Activated T-helper 2 cell treated with anti-CD3 and anti-CD28 coated beads, Interferon-gamma antibody, Interleukin-2, Interleukin-4, amounts not matched to agents 10 μg/mL and 5 μg/mL and 100 μg/mL, durations not matched to agents 14 hours and 24 hours and 36 hours (primary cell): ENCODE measurements around the gene KIRREL2. TPM values are rescaled to one million over a fixed set of nuclear protein-coding genes. Genes with fewer than 3 reads are reported as not detected.

Experiments
- DNase-seq: peaks from one replicate; pipeline ENCODE4 v3.0.0; 2021; ENCODE audit warnings: low spot score
- H3K27ac Mint-ChIP-seq: one replicate; pipeline ENCODE4 v1.8.0; 2021; ENCODE audit warnings: mixed read lengths
- H3K27me3 Mint-ChIP-seq: one replicate; pipeline ENCODE4 v1.8.0; 2021; ENCODE audit warnings: low read depth, mixed read lengths
- H3K36me3 Mint-ChIP-seq: one replicate; pipeline ENCODE4 v1.8.0; 2021; ENCODE audit warnings: low read depth, mixed read lengths
- H3K4me1 Mint-ChIP-seq: one replicate; pipeline ENCODE4 v1.8.0; 2021; ENCODE audit warnings: low read depth, mixed read lengths
- H3K4me3 Mint-ChIP-seq: one replicate; pipeline ENCODE4 v1.8.0; 2021; ENCODE audit warnings: low read depth, mild to moderate bottlenecking, moderate library complexity, mixed read lengths
- H3K9me3 Mint-ChIP-seq: one replicate; pipeline ENCODE4 v1.8.0; 2021; ENCODE audit warnings: mixed read lengths
- intact Hi-C: fragments of 100-400 bp; cut with micrococcal nuclease; formaldehyde crosslinking; loops from one replicate; pipeline ENCODE4 v1.15.1; 2023
- total RNA-seq: library from RNA; stranded (reverse); gene quantifications from 2 replicates; pipeline ENCODE4 v1.2.3, GENCODE V29; 2022

KIRREL2 gene
- total RNA-seq, 1 donor from 2014 or later, result 0.39 TPM

- intact Hi-C loops, result loop anchor here (1.0 to 5.0 kb wide), 3 partner anchors 17 to 98 kb away; partner anchors contain the start of gene SDHAF1
These were observed 43.0 kb downstream of the KIRREL2 start for GRCh38 chr19:35899547-35900214.

GRCh38 chr19:35901055-35901644 lies 44.4 kb downstream of the KIRREL2 start:
- H3K9me3 Mint-ChIP-seq, result no peaks in the 10 kb centered on the region
- intact Hi-C loops, result loop anchor here (5.0 kb wide), 1 partner anchor 96 kb away; the partner anchor contains the start of gene SDHAF1
- no peaks in the 10 kb centered on the region for H3K27me3 Mint-ChIP-seq
- H3K36me3 Mint-ChIP-seq, result peaks cover 40% of the 10 kb centered on the region
- H3K27ac Mint-ChIP-seq, result peak overlapping the region; percentile 96
- no peak for DNase-seq
- H3K4me3 Mint-ChIP-seq, result peak overlapping the region; percentile 92
- peaks cover 45% of the 10 kb centered on the region for H3K4me1 Mint-ChIP-seq

More at GRCh38 chr19:35899547-35900214, 43.0 kb downstream of the KIRREL2 start:
- Mint-ChIP-seq H3K36me3 (peaks cover 53% of the 10 kb centered on the region), H3K4me3 (peak overlapping the region; percentile 92), H3K27me3 (no peaks in the 10 kb centered on the region), H3K27ac (peak overlapping the region; percentile 96), H3K4me1 (peaks cover 43% of the 10 kb centered on the region), H3K9me3 (no peaks in the 10 kb centered on the region)
- peak; percentile 82 for DNase-seq

- Mint-ChIP-seq H3K36me3 (peaks cover 32% of the 10 kb centered on the region), H3K9me3 (no peaks in the 10 kb centered on the region), H3K27ac (peak within 1 kb of the TSS; percentile 92), H3K4me3 (peak within 1 kb of the TSS; percentile 92), H3K4me1 (peaks cover 47% of the 10 kb centered on the region), H3K27me3 (no peaks in the 10 kb centered on the region)
- intact Hi-C loops, result loop anchor here (2.0 to 5.0 kb wide), 2 partner anchors 95 to 189 kb away; partner anchors contain the start of gene SDHAF1
- peak; percentile 49 for DNase-seq
These were observed 45.3 kb downstream of the KIRREL2 start, which contains the start of gene HCST for GRCh38 chr19:35901854-35902661. TSS of gene HCST (plus strand) at chr19:35902529. CDS start at chr19:35902594, 65 bp downstream.

- H3K4me1 Mint-ChIP-seq, result peaks cover 43% of the 10 kb centered on the region
- intact Hi-C loops, result loop anchor here (1.0 to 5.0 kb wide), 3 partner anchors 94 to 190 kb away; partner anchors contain the start of gene SDHAF1
- DNase-seq, result no peak
- peak overlapping the region; percentile 92 for H3K27ac Mint-ChIP-seq
- H3K4me3 Mint-ChIP-seq, result peak overlapping the region; percentile 90
- no peaks in the 10 kb centered on the region for H3K9me3 Mint-ChIP-seq
- H3K27me3 Mint-ChIP-seq, result no peaks in the 10 kb centered on the region
- H3K36me3 Mint-ChIP-seq, result peaks cover 24% of the 10 kb centered on the region
These were observed 46.3 kb downstream of the KIRREL2 start for GRCh38 chr19:35902870-35903475.

- no peaks in the 10 kb centered on the region for H3K9me3 Mint-ChIP-seq
- no peaks in the 10 kb centered on the region for H3K27me3 Mint-ChIP-seq
- H3K36me3 Mint-ChIP-seq, result peaks cover 17% of the 10 kb centered on the region
- intact Hi-C loops, result loop anchor here (1.0 to 5.0 kb wide), 3 partner anchors 94 to 191 kb away; partner anchors contain the start of gene SDHAF1
- H3K4me1 Mint-ChIP-seq, result peaks cover 39% of the 10 kb centered on the region
- H3K27ac Mint-ChIP-seq, result peak overlapping the region; percentile 92
- DNase-seq, result peak; percentile 88
- peak overlapping the region; percentile 90 for H3K4me3 Mint-ChIP-seq
These were observed 47.0 kb downstream of the KIRREL2 start for GRCh38 chr19:35903550-35904179.

- DNase-seq, result no peak
- Mint-ChIP-seq H3K9me3 (no peaks in the 10 kb centered on the region), H3K27ac (peak overlapping the region; percentile 74), H3K36me3 (peaks cover 10% of the 10 kb centered on the region), H3K4me3 (no peak overlapping the region), H3K4me1 (peaks cover 46% of the 10 kb centered on the region), H3K27me3 (no peaks in the 10 kb centered on the region)
- intact Hi-C loops, result loop anchor here (5.0 kb wide), 1 partner anchor 93 kb away; the partner anchor contains the start of gene SDHAF1
These were observed 47.8 kb downstream of the KIRREL2 start for GRCh38 chr19:35904311-35905068.

GRCh38 chr19:35905178-35905727 lies 48.5 kb downstream of the KIRREL2 start:
- no peak for DNase-seq
- Mint-ChIP-seq H3K4me3 (no peak overlapping the region), H3K27me3 (no peaks in the 10 kb centered on the region), H3K27ac (peak overlapping the region; percentile 74), H3K9me3 (no peaks in the 10 kb centered on the region), H3K4me1 (peaks cover 46% of the 10 kb centered on the region), H3K36me3 (peaks cover 9% of the 10 kb centered on the region)
- intact Hi-C loops, result no loop called here

GRCh38 chr19:35907377-35907745 lies 50.6 kb downstream of the KIRREL2 start:
- Mint-ChIP-seq H3K4me1 (peaks cover 34% of the 10 kb centered on the region), H3K36me3 (peaks cover 9% of the 10 kb centered on the region), H3K9me3 (no peaks in the 10 kb centered on the region), H3K27me3 (no peaks in the 10 kb centered on the region), H3K27ac (no peak overlapping the region), H3K4me3 (no peak overlapping the region)
- intact Hi-C loops, result no loop called here
- no peak for DNase-seq

- intact Hi-C loops, result no loop called here
- Mint-ChIP-seq H3K4me3 (no peak within 1 kb of the TSS), H3K9me3 (no peaks in the 10 kb centered on the region), H3K36me3 (peaks cover 6% of the 10 kb centered on the region), H3K4me1 (peaks cover 29% of the 10 kb centered on the region), H3K27me3 (no peaks in the 10 kb centered on the region), H3K27ac (peak within 1 kb of the TSS; percentile 19)
- DNase-seq, result no peak
These were observed 51.3 kb downstream of the KIRREL2 start, which contains the start of gene TYROBP for GRCh38 chr19:35908010-35908441. TSS of gene TYROBP (minus strand) at chr19:35908295. CDS start at chr19:35908228, 67 bp downstream.

GRCh38 chr19:35908973-35909683 lies 52.4 kb downstream of the KIRREL2 start:
- no peak for DNase-seq
- Mint-ChIP-seq H3K36me3 (no peaks in the 10 kb centered on the region), H3K4me1 (peaks cover 21% of the 10 kb centered on the region), H3K4me3 (no peak overlapping the region), H3K27me3 (no peaks in the 10 kb centered on the region), H3K9me3 (no peaks in the 10 kb centered on the region), H3K27ac (peak overlapping the region; percentile 11)
- intact Hi-C loops, result no loop called here

GRCh38 chr19:35909684-35910035 lies 52.9 kb downstream of the KIRREL2 start:
- Mint-ChIP-seq H3K27ac (no peak overlapping the region), H3K4me1 (peaks cover 15% of the 10 kb centered on the region), H3K9me3 (no peaks in the 10 kb centered on the region), H3K4me3 (no peak overlapping the region), H3K27me3 (no peaks in the 10 kb centered on the region), H3K36me3 (no peaks in the 10 kb centered on the region)
- no peak for DNase-seq
- intact Hi-C loops, result no loop called here
